MM.1S (cell line): ENCODE measurements around the gene CKLF.

Experiments used
- EZH2 ChIP-seq: fragments of 300-600 bp; sonication (generic); optimal IDR thresholded peaks from 2 replicates; pipeline ENCODE3; 2017; ENCODE audit warnings: low read depth, mild to moderate bottlenecking, antibody characterized with exemption, low read length, mixed read lengths
- EZH2phosphoT487 ChIP-seq: fragments of 300-600 bp; sonication (generic); IDR thresholded peaks from 2 replicates; pipeline ENCODE4 v1.6.1; 2018; ENCODE audit warnings: antibody characterized with exemption, low read length
- TF ChIP-seq, protein P1 (sequence below): fragments of 300-600 bp; sonication (generic); IDR thresholded peaks from 2 replicates; pipeline ENCODE4 v1.5.1; 2016; ENCODE audit warnings: antibody characterized with exemption, low read length, mixed read lengths

DNA sequence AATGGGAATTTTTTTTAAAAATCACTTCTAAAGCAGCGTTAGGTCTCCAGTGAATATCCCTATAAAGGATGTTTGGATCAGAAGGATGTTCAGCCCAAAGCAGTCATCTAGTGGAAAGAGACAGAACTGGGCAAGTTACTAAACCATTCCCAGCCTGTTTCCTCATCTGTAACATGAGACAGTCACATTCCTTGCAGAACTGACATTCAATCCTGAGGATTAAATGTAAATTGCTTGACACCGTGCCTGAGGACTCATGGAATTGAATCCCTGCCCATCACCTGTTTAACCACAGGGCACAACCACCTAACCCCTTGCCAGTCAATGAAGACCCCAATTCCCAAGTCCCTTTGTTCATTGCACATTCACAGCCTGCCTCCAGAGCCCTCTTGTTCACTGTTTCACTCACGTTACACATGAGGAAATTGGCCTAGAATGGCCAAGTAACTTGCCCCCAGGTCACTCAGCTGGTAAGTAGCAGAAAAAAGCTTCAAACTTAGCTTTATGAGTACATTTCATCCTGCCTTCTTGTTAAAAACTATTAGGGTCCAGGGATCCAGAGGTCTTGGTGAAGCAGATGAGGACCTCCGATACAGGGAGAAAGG is 28.3 kb downstream of the CKLF start:
- TF ChIP-seq, protein P1, sequence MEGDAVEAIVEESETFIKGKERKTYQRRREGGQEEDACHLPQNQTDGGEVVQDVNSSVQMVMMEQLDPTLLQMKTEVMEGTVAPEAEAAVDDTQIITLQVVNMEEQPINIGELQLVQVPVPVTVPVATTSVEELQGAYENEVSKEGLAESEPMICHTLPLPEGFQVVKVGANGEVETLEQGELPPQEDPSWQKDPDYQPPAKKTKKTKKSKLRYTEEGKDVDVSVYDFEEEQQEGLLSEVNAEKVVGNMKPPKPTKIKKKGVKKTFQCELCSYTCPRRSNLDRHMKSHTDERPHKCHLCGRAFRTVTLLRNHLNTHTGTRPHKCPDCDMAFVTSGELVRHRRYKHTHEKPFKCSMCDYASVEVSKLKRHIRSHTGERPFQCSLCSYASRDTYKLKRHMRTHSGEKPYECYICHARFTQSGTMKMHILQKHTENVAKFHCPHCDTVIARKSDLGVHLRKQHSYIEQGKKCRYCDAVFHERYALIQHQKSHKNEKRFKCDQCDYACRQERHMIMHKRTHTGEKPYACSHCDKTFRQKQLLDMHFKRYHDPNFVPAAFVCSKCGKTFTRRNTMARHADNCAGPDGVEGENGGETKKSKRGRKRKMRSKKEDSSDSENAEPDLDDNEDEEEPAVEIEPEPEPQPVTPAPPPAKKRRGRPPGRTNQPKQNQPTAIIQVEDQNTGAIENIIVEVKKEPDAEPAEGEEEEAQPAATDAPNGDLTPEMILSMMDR, result no peak
- TF ChIP-seq EZH2 (no peak), EZH2phosphoT487 (no peak)
